Kidney glomerular epithelial cell (primary cell): ENCODE measurements around the gene CDC42EP3.

ENCODE experiments used
- DNase-seq: peaks from one replicate; lab custom pipeline; 2025; lab: John Stamatoyannopoulos, UW

CDC42EP3 gene, protein sequence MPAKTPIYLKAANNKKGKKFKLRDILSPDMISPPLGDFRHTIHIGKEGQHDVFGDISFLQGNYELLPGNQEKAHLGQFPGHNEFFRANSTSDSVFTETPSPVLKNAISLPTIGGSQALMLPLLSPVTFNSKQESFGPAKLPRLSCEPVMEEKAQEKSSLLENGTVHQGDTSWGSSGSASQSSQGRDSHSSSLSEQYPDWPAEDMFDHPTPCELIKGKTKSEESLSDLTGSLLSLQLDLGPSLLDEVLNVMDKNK

DNA sequence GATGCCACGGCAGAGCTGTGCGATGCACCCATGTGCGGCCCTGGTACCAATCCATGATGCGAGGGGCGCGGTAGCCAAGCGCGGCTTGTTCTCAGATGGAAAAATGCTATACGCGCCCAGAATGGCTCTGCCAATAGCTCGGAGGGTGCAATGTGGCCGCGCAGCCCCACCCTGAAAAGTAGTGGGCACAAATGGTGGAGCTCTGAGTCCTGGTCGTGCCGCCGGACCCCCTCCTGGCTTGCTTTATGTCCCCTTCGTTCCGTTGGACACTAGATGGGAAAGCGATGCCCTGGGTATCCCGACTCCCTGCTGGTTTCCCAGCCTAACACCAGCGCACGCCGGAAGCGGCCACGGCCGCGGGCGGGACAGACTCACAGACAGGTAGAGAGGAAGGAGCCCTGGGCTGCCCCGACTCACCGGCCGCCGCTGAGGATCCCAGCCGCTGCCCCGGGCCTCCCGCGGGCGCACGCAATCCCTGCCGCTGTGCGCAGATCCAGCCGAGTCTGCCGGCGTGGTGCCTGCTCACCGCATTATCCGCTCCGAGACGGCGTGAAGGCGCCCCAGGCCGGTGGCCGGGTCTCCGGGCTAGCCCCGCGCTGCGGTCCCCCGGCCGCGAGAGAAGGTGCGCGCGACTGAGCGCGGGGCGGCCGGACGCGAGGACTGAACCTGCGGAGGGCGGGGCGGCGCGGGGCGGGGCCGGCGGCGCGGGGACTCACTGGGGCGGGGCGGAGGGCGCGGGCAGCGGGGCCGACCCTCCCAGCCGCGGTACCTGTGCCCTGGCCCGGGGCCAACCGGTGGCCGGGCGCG is at the start of gene CDC42EP3:
CDC42EP3 (minus strand) TSS at position 634 of the 807 bp plus-strand sequence. CDS start 25,055 bp downstream, outside the sequence.
- peak; percentile 55 for DNase-seq

DNA sequence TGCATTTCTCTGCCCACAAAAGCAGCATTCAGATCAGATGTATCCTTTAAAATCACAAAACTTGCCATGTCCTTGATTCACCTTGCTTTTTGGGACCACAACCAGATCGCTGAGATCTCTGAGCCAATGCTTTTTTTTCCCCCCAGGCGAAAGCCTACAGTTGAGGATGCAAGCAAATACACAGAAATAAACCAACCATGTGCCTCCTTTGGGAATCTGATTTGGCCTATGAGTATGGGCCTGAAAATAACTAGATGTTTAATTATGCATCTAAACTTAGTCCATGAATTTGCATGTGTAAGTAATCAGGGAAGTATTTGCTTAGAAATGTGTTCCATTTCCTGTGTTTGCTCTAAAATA is 49.7 kb upstream of the CDC42EP3 start:
- DNase-seq: no peak

DNA sequence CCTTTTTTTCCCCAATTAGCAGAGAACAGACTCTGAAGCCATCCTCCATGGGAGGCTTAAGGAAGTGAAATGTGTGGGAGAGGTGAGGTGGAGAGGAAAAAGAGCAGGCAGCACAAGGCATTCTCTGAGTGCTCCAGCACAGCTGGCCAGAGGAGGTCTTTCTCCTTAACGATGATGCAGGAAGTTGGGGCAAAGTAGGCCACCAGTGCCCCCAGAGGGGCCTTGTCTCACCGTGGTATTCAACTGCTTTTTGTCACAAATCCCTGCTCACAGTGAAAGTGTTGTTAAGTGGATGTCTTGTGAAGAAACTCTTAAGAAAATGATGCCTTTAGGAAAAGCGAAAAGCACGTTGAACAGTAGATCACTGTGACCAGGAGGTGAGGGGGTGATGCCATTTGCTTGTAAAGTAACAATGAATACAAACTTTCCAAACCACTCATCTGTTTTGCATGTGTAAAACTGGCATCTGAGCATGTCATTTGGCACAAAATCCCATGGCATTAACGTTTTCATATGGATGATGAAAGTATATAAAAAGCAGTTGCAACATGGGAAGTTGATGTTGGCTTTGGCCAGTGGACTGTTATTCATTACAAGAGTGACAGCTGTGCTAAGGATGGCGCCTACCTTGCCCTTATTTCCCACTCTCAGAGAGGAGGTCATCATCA is 49.2 kb upstream of the CDC42EP3 start:
- no peak for DNase-seq

DNA sequence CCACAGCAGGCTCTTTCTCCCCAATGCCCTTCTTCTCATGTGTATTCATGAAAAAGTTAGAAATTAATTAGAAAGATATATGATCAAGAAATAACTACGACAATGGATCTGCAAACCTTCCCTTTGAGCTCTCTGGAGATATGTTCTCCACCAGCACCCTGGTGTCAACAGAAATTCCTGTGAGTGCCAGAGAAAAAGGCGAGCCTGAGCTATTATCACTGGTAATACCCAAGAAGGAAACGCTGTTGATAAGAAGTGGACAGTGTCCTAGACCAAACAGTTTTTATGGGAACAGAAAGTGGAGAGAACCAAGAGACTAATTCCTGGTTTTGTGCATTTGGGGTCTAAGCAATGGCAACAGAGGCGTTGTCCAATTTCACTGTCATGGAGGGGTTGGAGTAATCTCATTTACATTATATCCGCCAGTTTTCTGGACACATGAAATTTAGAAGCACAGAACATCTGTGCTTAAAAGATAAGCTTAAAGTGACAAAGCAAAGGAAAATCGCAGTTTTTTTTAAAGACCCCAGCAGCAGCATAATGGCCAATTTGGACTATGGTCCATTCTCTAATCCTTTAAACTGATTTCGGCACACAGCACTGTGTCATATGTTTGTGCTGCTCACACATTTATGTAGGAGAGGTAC is 47.2 kb upstream of the CDC42EP3 start:
- DNase-seq: no peak

DNA sequence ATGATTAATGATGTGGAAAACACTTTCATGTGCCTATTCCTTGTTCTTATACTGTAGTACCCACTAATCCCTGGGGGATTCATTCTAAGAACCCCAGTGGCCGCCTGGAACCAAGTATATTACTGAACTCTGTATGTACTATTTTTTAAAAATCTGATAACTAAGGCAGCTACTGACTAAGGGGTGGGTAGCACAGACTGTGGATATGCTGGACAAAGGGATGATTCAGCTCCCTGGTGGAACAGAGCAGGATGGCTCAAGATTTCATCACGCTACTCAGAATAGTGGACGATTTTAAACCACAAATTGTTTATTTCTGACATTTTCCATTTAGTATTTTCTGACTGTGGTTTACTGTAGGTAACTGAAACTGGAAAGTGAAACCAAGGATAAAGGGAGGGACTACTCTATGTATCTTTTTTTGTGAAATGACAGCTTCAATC is 41.8 kb upstream of the CDC42EP3 start:
- peak; percentile 17 for DNase-seq

DNA sequence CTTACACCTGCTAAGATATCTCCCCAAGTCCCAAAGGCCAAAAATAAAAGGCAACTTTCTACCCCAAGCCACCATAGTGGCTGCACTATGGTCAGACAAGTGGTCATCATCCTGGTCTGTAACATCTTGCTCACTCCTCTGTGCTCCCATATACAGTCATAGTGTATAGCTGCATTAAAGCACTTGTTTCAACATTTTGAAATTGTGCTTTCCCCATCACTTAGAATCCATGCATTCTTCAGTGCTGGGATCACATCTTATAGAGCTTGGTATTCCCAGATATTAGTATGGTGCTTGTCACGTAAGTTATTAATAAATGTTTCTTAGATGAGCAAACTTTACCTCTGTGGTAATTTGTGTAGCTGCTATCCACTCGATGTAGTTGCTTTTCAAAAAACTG is 40.4 kb upstream of the CDC42EP3 start:
- no peak for DNase-seq

DNA sequence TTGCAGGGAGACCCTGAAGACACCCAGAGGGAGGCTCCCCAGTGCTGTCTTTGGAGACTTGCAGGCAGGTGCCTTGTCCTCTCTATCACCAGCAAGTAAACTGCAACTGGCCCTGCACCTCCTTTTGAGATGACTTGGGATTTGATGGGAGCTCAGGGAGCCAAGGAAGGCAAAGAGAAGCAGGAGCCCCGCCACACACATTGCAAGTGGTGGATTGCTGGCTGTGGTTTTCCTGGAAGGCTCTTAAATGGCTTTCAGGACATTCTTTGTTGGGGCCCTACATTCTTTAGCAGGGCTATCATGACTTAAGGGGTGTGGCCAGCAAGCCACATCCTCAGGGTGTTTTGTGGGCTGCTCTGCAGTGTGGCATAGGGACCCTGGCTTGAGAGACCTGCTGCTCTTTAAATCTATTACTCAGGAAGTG is 39.9 kb upstream of the CDC42EP3 start:
- peak; percentile 56 for DNase-seq

DNA sequence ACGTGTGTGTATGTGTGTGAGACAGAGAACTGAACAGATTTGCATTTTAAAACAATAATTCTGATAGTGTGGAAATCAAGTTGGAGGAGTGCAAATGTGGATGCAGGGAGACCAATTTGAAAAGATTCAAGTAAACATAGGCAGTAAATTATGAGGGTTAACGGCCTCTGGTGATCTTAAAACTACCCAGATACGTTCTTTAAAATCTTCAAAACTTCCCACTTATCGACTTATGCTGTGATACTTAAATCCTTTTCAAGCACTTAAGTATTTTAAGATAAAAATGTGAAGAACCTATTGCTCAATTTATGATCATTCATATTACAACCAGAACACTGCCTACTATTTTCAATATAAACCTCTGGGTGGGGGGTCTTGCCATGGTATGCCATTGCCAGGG is 37.7 kb upstream of the CDC42EP3 start:
- DNase-seq: no peak

DNA sequence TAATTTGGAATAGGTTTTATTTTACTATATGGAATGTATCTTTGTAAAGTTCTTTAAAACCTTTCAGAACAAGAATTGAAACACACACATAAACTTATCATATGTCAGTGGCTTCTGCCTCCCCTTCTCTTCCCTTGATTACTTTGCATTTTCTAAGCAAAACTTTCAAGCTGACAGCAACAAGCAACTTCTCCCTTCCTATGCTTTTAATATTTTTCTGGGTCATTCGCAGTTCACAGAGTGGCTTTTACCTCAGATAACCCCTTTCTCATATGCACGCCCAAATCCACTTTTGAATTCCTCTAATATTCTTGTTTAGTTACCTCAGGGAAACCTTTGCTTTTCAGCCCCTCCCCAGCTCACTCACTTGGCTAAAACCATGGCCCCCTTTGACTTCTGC is 36.7 kb upstream of the CDC42EP3 start:
- DNase-seq: no peak

DNA sequence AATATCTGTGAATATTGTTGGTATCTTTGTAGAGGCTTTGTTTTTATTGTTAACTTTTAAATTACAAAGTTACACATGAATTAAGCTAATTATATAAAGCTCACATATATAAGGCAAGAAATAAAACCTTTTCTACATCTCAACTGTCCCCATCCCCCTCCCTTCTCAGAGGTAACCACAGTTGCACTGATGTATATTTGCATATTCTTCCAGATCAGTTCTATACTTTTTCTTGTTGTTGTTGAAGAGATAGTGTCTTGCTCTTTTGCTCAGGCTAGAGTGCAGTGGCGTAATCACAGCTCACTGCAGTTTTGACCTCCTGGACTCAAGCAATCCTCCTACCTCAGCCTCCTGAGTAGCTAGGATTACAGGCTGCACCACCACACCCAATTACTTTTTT is 36.0 kb upstream of the CDC42EP3 start:
- no peak for DNase-seq

DNA sequence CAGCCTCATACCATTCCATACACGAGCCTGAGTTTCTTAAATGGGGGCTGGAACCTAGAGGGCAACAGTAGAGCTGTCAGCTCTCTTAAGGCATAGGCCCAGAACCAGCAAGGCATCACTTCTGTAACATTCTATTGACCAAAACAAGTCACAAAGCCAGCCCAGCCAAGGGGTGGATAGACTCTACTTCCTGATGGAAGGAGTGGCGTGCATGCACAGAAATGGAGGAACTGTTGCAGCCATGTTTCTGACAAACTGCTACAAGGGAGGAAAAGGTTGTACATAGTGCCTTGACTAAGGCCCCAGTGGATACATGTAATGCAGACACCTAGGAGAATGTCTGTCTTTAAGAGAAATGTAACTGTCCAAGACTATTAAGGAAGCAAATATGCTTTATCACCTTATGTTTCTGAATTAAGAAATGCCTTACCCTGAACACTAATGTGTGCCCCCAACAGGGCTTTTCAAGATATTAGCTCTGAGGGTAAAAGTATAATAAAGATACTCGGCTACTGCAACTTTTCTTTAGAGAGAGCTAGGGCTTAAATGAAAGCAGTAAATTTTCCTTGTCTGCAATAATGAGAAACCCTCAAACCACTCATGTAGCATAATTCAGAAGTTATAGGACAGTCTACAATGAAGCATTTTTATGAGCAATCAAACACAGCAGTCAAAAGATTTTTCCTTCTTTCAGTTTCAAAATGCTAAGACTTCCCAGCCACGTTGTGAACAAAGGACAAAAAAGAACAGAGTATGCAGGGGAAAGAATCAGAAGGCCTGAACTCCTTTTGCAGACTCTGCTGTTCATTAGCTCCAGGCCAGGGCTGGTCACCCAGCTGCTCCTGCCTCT is 35.1 kb upstream of the CDC42EP3 start:
- DNase-seq: no peak

DNA sequence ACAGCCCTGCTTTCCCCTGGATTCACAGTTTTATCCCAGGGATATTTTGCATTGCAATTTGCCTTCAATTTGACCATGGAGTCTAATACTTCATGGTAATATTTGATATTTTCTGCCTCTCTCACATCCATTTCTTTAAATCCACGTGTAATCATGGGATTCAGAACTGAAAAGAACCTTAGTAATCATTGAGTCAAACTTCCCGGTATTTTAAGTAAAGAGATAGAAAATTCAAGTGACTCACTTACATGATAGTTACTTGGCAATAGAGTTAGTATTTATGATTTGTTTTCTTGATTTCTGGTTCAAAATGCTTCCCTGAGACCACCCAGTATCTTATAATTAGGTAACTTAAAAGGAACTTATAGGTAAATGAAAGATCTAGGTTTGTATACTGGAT is 33.7 kb upstream of the CDC42EP3 start:
- DNase-seq: no peak

DNA sequence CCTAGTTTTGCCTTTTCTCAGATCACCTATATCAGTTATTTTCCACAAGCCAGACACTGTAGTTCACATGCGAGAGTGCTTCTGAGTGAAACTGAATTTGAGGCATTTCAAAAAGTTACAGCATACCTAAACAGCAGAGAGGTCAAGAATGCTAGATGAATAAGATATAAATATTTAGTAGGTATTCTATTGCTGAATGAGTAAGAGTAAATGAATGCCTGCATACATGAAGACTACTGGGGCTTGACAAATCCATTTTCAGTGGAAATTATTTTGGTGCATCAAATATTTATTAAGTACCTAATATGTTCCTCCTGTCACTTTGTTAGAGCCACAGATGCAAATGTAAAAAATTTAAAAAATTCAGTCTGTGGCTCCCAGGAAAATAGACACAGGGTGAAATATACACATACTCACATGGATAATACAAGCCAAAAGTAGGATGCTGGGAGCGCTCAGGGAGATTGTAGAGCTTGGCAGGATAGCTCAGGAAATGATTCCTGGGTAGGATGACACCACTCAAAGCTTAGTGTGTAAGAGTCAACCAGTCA is 27.6 kb upstream of the CDC42EP3 start:
- DNase-seq: peak; percentile 96

DNA sequence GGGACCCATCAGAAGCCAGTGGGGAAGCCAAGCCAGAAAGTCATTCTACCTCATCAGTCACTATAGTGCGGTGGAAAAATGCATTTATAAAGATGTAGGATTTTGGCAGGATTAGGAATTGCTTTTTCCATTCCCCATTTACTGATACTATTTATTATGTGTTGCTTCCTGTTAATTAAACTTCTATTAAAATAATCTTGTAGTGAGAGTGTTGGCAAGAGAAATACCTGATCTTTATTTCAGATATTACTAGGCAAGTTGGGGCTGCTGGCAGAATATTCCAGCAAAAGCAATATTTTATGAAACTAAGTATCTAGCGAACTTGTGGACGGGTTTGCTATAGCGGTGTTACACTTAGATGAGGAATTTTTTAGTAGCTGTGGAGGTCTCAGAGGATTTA is 23.9 kb upstream of the CDC42EP3 start:
- no peak for DNase-seq

DNA sequence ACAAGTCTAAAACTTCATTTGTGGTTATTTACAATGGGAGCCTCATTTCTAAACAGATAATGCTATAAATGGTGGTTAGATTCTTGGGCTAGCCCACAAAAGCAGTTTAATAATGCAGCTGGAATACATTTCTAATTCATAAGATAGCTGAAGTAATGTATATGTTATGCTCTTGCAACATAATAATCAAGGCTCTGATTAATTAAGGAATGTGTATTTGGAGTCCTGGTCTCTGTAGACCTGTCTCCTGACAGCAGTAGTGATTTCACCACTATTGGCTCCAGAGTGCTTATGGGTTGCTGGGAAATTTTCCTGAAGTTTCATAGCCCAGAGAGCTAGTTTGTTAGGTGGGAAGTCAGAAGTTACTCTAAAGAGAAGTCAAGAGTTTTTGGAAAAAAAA is 21.3 kb upstream of the CDC42EP3 start:
- no peak for DNase-seq

DNA sequence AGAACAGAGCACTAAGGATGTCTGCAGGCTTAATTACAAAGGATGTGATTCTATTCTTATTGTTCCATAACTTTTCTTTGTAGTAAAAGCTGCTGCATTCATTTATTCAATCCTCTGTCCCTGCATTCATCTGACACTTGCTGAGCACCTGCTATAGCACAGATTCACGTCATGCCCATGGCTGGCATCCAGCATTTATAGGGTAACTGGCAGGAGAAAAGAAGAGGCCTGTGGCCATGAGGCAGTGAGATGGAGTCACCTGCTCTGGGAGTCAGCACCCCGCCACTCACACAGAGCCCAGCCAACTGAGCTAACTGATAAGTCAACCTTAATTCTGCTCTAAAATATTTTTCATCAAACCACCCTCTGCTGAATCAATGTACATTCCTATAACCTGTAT is 18.3 kb upstream of the CDC42EP3 start:
- DNase-seq: no peak

DNA sequence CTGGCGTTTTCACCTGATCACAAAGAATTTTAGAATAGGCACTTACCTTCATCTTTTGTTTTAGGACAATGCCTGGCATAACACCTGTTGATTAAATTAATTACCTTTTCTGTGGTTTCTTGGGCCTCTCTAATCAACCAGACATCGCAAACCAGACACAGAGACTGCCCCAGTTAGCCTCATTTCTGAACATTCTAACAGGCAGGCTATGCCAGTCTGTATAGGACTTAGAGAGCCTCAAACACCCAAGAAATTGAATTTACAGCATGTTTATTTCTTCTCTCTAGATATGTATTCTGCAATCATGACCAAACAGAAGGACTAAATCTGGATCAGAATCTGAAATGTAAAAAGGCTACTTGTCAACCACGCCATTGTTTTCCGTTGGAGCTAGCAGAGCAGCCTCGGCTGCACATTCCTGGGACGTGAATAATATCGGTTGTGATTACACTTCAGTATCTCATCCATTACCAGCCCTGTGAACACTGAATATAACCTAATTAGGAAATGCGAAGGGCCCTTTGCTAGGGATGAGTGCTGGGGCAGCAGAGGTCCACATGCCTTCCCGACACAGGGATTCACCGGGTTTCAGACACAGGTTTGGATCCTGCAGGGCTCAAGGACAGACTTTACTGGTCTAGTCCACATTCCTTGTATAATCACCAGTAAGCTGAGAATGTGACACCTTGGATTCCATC is 17.5 kb upstream of the CDC42EP3 start:
- DNase-seq: peak; percentile 93

DNA sequence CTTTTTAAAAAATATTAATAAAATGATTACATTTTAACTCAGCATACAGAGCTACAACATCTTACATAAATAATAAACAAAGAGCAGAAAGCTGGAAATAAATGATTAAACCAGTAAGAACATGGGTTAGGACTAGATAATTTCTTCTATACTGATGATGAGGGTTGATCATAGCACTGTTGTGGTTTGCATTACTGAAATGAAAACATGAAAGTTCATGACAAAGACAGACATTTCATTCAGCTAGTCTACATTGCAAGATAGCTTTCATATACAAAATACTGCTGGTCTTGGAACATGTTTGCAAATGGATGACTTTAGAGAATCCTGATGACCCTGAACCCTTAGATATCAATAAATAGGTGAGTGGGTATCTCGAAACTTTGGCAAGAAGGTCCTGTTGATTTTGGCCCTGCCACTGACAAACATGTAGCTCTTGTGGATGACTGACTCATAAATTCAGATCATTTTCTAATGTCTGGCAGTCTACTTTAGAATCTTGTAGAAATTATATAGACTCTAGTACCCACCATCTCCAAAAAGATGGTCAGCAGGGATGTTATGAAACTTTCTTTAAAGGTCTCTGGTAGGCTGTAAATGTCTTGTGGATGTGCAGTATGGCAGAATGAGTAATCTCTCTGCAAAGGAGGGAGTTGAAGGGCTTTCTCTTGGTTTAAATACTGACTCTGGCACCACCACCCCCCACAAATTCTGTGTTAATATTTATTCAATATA is 15.5 kb upstream of the CDC42EP3 start:
- no peak for DNase-seq

DNA sequence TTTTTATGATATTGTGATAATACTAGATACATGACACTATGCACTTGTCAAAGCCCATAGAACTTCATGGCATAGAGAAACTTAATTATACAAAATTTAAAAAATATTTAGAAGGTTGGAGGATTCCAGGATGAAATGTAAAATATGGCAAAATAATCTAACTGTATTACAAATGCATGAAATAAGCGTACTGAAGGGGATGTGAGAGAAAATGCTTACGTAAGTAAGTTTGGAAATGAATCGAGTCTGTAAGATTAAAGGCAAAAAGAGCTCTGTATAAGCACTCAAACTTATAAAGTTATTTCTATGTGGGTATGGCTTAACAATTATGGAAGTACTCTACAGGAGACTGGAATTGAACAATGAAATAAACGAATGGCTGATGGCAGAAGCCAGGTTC is 13.4 kb upstream of the CDC42EP3 start:
- DNase-seq: no peak
